ENCODE results near the gene IWS1.
A peak's percentile ranks its signal among the peaks of the same experiment; 100 is the strongest.
"Not testable (repeated sequence)": the region's sequence is repeated elsewhere in the genome, so short reads cannot be mapped to it uniquely, and the experiment has no call there.

The IWS1 gene

DNA sequence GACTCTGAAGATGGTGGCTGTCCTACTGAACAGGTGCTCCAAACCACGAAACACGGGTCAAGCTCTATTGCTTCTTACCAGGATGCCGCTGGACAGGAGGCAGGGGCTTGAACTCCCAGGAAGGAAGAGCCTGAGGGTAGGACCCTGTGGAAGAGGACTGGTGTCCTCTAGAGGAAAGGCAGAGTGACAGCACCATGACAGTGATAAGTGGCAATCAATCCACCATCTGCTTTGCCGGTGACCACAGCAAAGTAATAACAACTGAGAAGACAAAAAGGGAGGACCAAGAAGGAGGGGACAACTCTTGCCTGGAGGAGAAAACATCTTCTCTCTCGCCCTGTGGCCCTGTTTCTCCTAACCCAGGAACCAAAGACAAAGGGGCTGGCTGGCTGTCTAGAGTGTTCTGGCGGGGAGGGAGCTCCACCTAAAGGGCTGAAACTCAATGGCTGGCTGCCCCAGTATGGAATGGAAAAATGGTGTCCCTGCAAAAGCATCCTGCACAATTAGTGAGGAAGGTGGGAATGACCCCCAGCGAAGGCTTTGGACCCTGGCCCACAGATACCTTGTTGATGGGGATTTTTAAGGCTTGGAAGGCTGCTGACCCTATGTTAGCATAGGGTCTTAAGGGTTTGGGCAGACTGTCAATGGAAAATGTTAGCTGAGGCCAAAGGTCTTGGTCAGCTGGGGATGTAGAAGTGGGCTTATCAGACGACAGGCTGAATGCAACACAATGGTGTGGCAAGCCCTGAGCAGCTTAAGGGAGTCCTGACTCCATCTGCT is 72.7 kb downstream of the IWS1 start:
- DNase-seq, result peak in 2 of 3 donors; percentile 15 to 29

GRCh38 chr2:127453013-127453391 is 73.3 kb downstream of the IWS1 start:
- DNase-seq, result no peak

DNA sequence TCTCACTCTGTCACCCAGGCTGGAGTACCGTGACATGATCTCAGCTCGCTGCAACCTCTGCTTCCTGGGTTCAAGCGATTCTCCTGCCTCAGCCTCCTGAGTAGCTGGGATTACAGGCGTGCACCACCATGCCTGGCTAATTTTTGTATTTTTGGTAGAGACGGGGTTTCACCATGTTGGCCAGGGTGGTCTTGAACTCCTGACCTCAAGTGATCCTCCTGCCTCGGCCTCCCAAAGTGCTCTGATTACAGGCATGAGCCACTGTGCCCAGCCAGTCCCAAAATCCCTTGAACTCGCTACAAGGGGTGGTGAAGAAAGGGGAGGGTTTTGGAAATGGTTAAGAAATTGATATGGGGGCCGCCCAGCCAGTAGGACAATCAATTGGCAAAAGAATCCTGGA is 73.9 kb downstream of the IWS1 start:
- not testable (repeated sequence) for DNase-seq

DNA sequence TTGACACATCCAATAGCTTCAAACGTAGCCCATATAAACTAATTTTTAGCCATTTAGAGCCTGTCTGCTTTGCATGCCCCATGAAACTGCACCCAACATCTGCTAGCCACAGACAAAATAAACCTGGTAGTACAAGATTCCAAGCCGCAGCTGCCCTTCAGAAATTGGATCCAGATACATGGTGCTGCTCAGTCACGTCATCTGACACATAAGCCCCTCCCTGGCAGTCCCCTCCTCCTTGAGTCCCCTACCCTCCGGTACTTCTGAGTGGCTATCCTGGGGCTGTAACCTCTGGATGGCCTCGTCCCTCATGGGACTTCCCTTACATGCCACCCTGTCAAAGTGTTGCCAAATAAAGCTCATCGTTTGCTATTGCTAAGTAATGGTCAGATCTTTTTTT is 74.3 kb downstream of the IWS1 start:
- DNase-seq, result peak in 1 of 3 donors; percentile 6

DNA sequence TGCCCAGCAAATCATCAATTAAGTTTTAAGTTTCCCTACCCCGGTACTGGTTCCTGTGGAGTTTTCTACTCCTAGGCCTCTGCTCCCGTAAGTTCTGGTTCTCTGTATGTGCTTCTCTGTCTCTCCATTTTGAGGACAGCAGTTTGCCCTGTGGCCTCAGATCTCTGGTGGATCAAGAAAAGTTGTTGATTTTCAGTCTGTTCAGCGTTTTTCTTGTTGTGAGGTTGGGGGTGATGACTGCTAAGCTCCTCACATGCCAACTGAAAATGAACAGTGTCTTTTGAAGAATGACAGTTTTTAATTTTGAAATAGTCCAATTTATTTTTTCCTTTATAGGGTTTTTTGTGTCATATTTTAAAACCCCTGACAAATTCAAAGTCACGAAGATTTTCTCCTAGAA is 76.4 kb downstream of the IWS1 start:
- DNase-seq, result no peak

DNA sequence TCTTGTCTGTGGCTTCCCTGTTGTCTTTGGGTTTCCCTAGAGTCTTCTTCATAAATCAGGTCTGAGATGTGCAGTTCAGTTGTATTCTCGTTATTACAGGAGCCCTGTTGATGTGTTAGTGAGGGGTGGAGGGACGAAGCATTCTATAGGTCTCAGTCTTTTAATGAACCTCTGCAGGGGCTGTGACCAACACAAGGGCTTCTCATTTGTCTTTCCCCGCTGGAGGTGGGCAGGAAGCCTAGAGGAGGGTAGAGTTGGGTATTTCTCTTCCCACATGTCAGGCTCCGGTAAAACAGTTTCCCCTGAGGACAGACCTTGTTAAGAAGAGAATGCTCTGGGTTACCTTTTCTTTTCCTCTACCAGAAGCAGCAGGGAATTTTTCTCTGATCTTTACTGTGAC is 76.9 kb downstream of the IWS1 start:
- DNase-seq, result no peak

DNA sequence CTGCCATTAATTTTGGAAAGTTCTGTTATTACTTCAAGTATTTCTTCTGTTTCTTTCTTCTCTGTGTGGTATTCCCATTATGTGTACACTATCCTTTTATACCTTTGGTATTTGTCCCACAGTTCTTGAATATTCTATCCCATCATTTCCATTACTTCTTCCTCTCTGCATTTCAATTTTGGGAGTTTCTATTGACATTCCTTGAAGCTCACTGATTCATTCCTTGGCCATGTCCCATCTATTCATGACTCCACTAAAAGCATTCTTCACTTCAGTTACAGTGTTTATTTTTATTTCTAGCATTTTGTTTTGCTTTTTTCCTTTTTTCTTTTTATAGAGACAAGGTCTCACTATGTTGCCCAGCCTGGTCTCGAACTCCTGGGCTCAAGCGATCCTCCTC is 77.8 kb downstream of the IWS1 start:
- no peak for DNase-seq

- no peak for DNase-seq
Measured at GRCh38 chr2:127439343-127439742, 86.9 kb downstream of the IWS1 start.

DNA sequence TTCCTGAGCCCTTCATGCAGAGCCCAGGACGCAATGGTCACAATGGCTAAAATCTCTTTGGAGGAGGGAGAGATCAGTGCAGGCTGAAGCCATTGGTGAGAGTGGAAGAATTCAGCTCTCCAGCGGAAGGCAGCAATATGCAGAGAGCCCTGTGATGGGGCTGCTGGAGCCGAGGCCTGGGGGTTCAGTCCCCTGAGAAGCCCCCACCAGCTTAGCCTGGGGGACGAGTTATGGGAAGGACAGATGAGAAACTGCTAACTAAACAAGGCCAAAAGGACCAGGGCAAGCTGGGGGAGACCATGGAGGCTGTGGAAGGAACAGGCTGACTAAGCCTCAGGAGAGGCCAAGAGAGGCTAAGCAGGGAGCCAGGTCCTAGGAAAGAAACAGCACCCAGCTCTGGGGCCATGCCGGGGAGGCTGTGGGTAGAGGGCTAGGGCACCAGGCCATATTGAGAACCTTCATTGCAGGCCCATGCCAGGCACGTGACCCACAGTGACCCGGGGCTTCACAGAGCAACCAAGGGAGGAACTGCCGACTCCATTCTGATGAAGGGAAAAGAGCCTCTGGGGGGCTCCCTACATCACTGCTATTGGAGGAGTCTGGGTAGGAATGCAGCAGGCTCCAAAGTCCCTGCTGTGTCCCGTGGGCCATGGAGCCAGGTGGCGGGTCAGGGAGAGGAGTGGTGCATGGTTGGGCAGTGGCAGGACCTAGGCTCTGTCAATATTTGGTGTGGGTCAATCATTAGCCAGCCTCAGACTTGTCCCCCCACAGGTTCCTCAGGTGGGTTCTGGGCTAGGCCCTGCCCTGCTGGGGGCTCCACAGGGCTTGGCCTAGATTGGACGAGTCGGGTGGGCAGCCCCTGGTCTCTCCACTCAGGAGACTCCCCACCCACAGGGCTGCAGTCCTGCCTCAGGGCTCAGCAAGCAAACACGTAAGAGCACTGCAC is 88.2 kb downstream of the IWS1 start:
- DNase-seq, result no peak

GRCh38 chr2:127437056-127437455 is 89.2 kb downstream of the IWS1 start:
- DNase-seq, result no peak

- no peak for DNase-seq
Measured at GRCh38 chr2:127434515-127434914, 91.8 kb downstream of the IWS1 start.

DNA sequence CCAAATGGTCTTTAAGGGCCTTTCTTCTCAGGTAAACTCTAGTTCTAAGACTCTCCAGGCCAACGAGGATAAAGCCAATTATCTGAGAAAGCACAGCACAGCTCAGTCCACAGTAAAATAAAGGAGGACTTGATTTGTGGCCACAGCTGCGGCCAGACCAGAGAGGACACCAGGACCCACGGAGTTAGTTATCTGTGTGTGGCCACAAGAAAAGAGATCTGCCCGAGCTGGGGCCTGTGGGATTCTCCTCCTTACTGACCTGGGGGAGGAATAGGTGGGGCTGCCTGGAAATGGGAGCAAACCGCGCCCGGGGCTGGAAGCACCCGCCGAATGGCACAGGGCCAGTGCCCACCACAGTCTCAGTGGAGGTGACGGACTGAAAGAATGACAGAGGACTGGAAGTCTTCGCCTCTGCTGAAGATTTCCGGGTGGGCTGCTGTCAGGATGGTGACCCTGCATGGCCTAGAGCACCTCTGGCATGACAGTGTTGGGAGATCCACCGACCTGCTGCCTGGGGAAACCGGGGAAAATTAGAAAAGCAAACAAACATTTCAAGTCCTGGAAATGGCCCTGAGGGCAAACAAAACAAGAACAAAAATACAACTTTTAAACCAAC is 94.8 kb downstream of the IWS1 start:
- no peak for DNase-seq

Data from suppressor macrophage treated with lipopolysaccharide for 1 hour (primary cell).